ENCODE measurements around the gene RBFA.

Gene RBFA

GRCh38 chr18:80076379-80076778 is 42.1 kb downstream of the RBFA start:
- DNase-seq = no peak

GRCh38 chr18:80077873-80078272 is 43.6 kb downstream of the RBFA start:
- DNase-seq = no peak

All from activated CD4-positive, alpha-beta T cell treated with anti-CD3 and anti-CD28 coated beads, Interleukin-2, amount 50 U/mL, for 4 hours (primary cell).